NB4 (cell line): Measurements from ENCODE around the gene GPRC5A.

Source experiments
- MYC ChIP-seq: IDR thresholded peaks from 2 replicates; pipeline ENCODE4 v1.6.1; 2011; ENCODE audit warnings: low read depth, low read length
- POLR2A ChIP-seq: IDR thresholded peaks from 2 replicates; pipeline ENCODE4 v1.6.1; 2011; ENCODE audit warnings: mild to moderate bottlenecking; ENCODE audit not compliant: insufficient read length; ENCODE audit errors: extremely low read depth
- TF ChIP-seq, protein P1 (sequence below): IDR thresholded peaks from one replicate; pipeline ENCODE4 v1.5.1; 2012; ENCODE audit warnings: low read depth, low read length
- TF ChIP-seq, protein P2 (sequence below): IDR thresholded peaks from 2 replicates; pipeline ENCODE4 v1.6.1; 2011; ENCODE audit warnings: low read depth, low read length

DNA sequence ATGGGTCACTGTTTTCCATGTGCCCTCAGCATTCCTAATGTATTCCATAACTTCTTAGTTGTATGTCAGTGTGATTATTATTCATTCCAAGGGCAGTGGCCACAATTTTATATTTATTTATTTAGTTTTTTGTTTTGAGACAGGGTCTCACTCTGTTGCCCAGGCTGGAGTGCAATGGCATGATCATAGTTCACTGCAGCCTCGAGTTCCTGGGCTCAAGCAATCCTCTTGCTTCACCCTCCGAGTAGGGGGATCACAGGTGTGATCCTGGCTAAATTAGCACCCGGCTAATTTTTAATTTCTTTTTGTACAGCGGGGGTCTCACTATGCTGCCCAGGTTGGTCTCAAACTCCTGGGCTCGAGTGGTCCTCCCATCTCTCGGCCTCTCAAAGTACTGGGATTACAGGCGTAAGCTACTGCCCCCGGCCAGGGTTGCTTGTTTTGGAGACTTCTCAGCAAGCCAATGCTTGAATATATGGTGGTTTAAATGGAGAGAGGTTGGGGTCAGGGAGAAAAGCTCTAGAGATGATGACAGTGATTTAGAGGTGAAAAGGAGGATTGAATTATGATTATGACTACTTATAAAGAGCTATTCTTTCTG lies 7.6 kb downstream of the GPRC5A start:
- TF ChIP-seq POLR2A = no peak
- TF ChIP-seq, protein P1, sequence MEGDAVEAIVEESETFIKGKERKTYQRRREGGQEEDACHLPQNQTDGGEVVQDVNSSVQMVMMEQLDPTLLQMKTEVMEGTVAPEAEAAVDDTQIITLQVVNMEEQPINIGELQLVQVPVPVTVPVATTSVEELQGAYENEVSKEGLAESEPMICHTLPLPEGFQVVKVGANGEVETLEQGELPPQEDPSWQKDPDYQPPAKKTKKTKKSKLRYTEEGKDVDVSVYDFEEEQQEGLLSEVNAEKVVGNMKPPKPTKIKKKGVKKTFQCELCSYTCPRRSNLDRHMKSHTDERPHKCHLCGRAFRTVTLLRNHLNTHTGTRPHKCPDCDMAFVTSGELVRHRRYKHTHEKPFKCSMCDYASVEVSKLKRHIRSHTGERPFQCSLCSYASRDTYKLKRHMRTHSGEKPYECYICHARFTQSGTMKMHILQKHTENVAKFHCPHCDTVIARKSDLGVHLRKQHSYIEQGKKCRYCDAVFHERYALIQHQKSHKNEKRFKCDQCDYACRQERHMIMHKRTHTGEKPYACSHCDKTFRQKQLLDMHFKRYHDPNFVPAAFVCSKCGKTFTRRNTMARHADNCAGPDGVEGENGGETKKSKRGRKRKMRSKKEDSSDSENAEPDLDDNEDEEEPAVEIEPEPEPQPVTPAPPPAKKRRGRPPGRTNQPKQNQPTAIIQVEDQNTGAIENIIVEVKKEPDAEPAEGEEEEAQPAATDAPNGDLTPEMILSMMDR = no peak
- TF ChIP-seq, protein P2, sequence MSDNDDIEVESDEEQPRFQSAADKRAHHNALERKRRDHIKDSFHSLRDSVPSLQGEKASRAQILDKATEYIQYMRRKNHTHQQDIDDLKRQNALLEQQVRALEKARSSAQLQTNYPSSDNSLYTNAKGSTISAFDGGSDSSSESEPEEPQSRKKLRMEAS = no peak
- no peak for TF ChIP-seq MYC
